Gastroesophageal sphincter (tissue), 4 donors: ENCODE results near the gene SRRM1. TPM values are rescaled to one million over a fixed set of nuclear protein-coding genes. Genes with fewer than 3 reads are reported as not detected.

ENCODE experiments used
- ATAC-seq: fragments of 150-250 bp; one replicate; pipeline ENCODE4 v1.9.1; 2016; ENCODE audit warnings: mild to moderate bottlenecking, moderate library complexity
- H3K27ac ChIP-seq, 4 donors: fragments of 200-600 bp; sonication (generic) in 3 of 4; 1 replicate in 3 of 4; 2 replicates in 1 of 4; pipeline ENCODE4 v1.5.1; 2016 to 2019
- H3K27me3 ChIP-seq: fragments of 200-600 bp; sonication (generic); one replicate; pipeline ENCODE4 v1.5.1; 2019
- H3K36me3 ChIP-seq, 2 donors: fragments of 200-600 bp; sonication (generic); one replicate each; pipeline ENCODE4 v1.5.1; 2019; ENCODE audit warnings: control low read depth in 1 of 2
- H3K4me1 ChIP-seq, 3 donors: fragments of 200-600 bp; sonication (generic); 1 replicate in 2 of 3; 2 replicates in 1 of 3; pipeline ENCODE4 v1.5.1; 2016 to 2019; ENCODE audit warnings: control low read depth in 2 of 3
- H3K4me3 ChIP-seq, 2 donors: fragments of 200-600 bp; sonication (generic); one replicate each; pipeline ENCODE4 v1.5.1; 2019; ENCODE audit warnings: mild to moderate bottlenecking in 1 of 2, moderate library complexity in 1 of 2
- H3K9me3 ChIP-seq, 3 donors: fragments of 200-600 bp; sonication (generic); one replicate each; pipeline ENCODE4 v1.5.1; 2017 to 2019; ENCODE audit warnings: control low read depth in 2 of 3
- EP300 ChIP-seq: sonication (generic); formaldehyde crosslinking; IDR thresholded peaks from one replicate; pipeline ENCODE4 v1.6.1; 2017; ENCODE audit warnings: antibody characterized with exemption, mild to moderate bottlenecking
- POLR2A ChIP-seq, 2 donors: fragments of 450-650 bp; IDR thresholded peaks; one replicate each; pipeline ENCODE4 v1.6.1; 2017; ENCODE audit warnings: antibody characterized with exemption in 2 of 2, mild to moderate bottlenecking in 2 of 2, moderate library complexity in 1 of 2
- POLR2AphosphoS5 ChIP-seq: sonication (generic); formaldehyde crosslinking; IDR thresholded peaks from one replicate; pipeline ENCODE4 v1.6.1; 2017; ENCODE audit warnings: antibody characterized with exemption
- WGBS, 2 donors: methylation state at CpG; one replicate each; pipeline ENCODE4 v1.1.5; 2018; ENCODE audit warnings: low coverage in 1 of 2; 5-methylcytosine and 5-hydroxymethylcytosine counted together
- total RNA-seq, 4 donors: library from RNA; depleted of rRNA; stranded (reverse); fragments of >200 nt; gene quantifications; one replicate each; pipeline ENCODE4 v1.1.0, GENCODE V29; 2016
- TF ChIP-seq, protein P1 (sequence below), 4 experiments: fragments of 200-600 bp in 2 of 4; fragments of 450-650 bp in 2 of 4; sonication (generic) in 1 of 4; IDR thresholded peaks; one replicate each; pipeline ENCODE4 v1.5.1; 2017 to 2019; ENCODE audit warnings: antibody characterized with exemption in 4 of 4, mild to moderate bottlenecking in 2 of 4, moderate library complexity in 2 of 4

Gene SRRM1
- total RNA-seq, 4 donors from 2014 or later = 47.0 to 114 (median 64.5) TPM

- no peak for ATAC-seq
- no peaks in the 10 kb centered on the region for H3K27me3 ChIP-seq
- peaks cover 40 to 100% of the 10 kb centered on the region in 2 donors for H3K36me3 ChIP-seq
- H3K4me3 ChIP-seq = no peak overlapping the region
- 83 to 100% methylated on average over 1 of the region's 1 CpG for WGBS, 2 donors
- TF ChIP-seq, protein P1, sequence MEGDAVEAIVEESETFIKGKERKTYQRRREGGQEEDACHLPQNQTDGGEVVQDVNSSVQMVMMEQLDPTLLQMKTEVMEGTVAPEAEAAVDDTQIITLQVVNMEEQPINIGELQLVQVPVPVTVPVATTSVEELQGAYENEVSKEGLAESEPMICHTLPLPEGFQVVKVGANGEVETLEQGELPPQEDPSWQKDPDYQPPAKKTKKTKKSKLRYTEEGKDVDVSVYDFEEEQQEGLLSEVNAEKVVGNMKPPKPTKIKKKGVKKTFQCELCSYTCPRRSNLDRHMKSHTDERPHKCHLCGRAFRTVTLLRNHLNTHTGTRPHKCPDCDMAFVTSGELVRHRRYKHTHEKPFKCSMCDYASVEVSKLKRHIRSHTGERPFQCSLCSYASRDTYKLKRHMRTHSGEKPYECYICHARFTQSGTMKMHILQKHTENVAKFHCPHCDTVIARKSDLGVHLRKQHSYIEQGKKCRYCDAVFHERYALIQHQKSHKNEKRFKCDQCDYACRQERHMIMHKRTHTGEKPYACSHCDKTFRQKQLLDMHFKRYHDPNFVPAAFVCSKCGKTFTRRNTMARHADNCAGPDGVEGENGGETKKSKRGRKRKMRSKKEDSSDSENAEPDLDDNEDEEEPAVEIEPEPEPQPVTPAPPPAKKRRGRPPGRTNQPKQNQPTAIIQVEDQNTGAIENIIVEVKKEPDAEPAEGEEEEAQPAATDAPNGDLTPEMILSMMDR (IDR thresholded peaks at IDR 0.05) = no peak
- TF ChIP-seq POLR2A (IDR thresholded peaks at IDR 0.05) (no peak), POLR2AphosphoS5 (no peak), EP300 (no peak)
- H3K9me3 ChIP-seq = no peaks in the 10 kb centered on the region
- peaks cover 0 to 6% (median 0%) of the 10 kb centered on the region in 3 donors for H3K4me1 ChIP-seq
- H3K27ac ChIP-seq = no peak overlapping the region
These were observed 12.9 kb downstream of the SRRM1 start for GRCh38 chr1:24656046-24656445.

DNA sequence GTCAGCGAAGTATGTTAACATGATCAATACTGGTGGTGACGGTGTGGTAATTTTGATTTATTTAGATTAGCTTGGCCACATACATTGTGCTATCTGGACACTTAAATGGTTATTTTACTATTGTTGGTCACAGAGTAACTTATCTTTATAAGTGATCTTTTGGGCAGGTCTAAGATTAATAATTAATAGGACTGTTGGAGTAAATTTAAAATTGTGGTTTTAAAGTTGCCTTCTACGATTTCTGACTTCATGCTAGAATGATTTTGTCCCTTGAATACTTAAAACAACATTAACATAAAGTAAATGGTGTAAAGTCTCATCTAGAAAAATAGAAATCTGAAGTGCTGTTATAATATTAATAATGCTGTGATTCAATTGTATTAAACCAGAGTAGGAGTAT lies 14.7 kb downstream of the SRRM1 start:
- ATAC-seq = no peak
- WGBS, 2 donors = 88 to 92% methylated on average over 3 of the region's 3 CpGs
- peaks cover 39 to 100% of the 10 kb centered on the region in 2 donors for H3K36me3 ChIP-seq
- no peaks in the 10 kb centered on the region for H3K27me3 ChIP-seq
- no peaks in the 10 kb centered on the region for H3K9me3 ChIP-seq
- no peak for TF ChIP-seq POLR2AphosphoS5
- TF ChIP-seq, protein P1 (IDR thresholded peaks at IDR 0.05) = no peak
- no peak for TF ChIP-seq EP300
- no peak for TF ChIP-seq POLR2A (IDR thresholded peaks at IDR 0.05)
- H3K27ac ChIP-seq = no peak overlapping the region
- peaks cover 0 to 6% (median 0%) of the 10 kb centered on the region in 3 donors for H3K4me1 ChIP-seq
- no peak overlapping the region for H3K4me3 ChIP-seq

GRCh38 chr1:24659166-24659904 lies 16.2 kb downstream of the SRRM1 start:
- H3K4me1 ChIP-seq = peaks cover 0 to 6% (median 0%) of the 10 kb centered on the region in 3 donors
- H3K27me3 ChIP-seq = no peaks in the 10 kb centered on the region
- no peak for ATAC-seq
- WGBS, 2 donors = 100% methylated on average over 1 of the region's 2 CpGs; no CpG with 5 or more reads in 1 of the 2 donors
- TF ChIP-seq POLR2AphosphoS5 = no peak
- TF ChIP-seq EP300 = no peak
- no peak overlapping the region for H3K27ac ChIP-seq
- H3K4me3 ChIP-seq = no peak overlapping the region
- peaks cover 33 to 100% of the 10 kb centered on the region in 2 donors for H3K36me3 ChIP-seq
- H3K9me3 ChIP-seq = no peaks in the 10 kb centered on the region

- Histone ChIP-seq H3K9me3 (no peaks in the 10 kb centered on the region), H3K4me1 (peaks cover 0 to 6% (median 0%) of the 10 kb centered on the region in 3 donors), H3K4me3 (no peak overlapping the region), H3K27ac (no peak overlapping the region), H3K36me3 (peaks cover 26 to 100% of the 10 kb centered on the region in 2 donors), H3K27me3 (no peaks in the 10 kb centered on the region)
- 12 to 27% methylated on average over 1 of the region's 1 CpG for WGBS, 2 donors
- TF ChIP-seq, protein P1 (IDR thresholded peaks at IDR 0.05) = no peak
- TF ChIP-seq POLR2AphosphoS5 (no peak), POLR2A (IDR thresholded peaks at IDR 0.05) (no peak), EP300 (no peak)
- ATAC-seq = no peak
These were observed 17.0 kb downstream of the SRRM1 start for GRCh38 chr1:24659993-24660665.

- no peak for ATAC-seq
- H3K27ac ChIP-seq = no peak overlapping the region
- no peaks in the 10 kb centered on the region for H3K27me3 ChIP-seq
- peaks cover 15 to 100% of the 10 kb centered on the region in 2 donors for H3K36me3 ChIP-seq
- TF ChIP-seq, protein P1 (IDR thresholded peaks at IDR 0.05) = no peak
- TF ChIP-seq EP300 (no peak), POLR2AphosphoS5 (no peak), POLR2A (IDR thresholded peaks at IDR 0.05) (no peak)
- no peak overlapping the region for H3K4me3 ChIP-seq
- H3K4me1 ChIP-seq = no peaks in the 10 kb centered on the region
- 73 to 93% methylated on average over 2 of the region's 2 CpGs for WGBS, 2 donors
- no peaks in the 10 kb centered on the region for H3K9me3 ChIP-seq
These were observed 21.5 kb downstream of the SRRM1 start for GRCh38 chr1:24664507-24665033.
